Lung (tissue), 12 donors: ENCODE data around the gene C16orf96. TPM values are rescaled to one million over a fixed set of nuclear protein-coding genes. Genes with fewer than 3 reads are reported as not detected.

Experiments
- ATAC-seq: fragments of 200-7000 bp; cut with Tn5 transposase; one replicate; pipeline ENCODE4 v1.9.1; 2020; ENCODE audit warnings: moderate number of reproducible peaks; ENCODE audit not compliant: insufficient read depth, low FRiP score
- DNase-seq, 3 donors: peaks; one replicate each; pipeline ENCODE4 v3.0.0-alpha.2; 2013 to 2017
- H3K27ac ChIP-seq, 2 donors: one replicate each; pipeline ENCODE4 v1.5.1; 2013; ENCODE audit warnings: mild to moderate bottlenecking in 2 of 2, moderate library complexity in 2 of 2, control low read depth in 1 of 2, inconsistent platforms in 1 of 2, low read depth in 1 of 2, low read length in 1 of 2
- H3K27me3 ChIP-seq, 3 donors: one replicate each; pipeline ENCODE4 v1.5.1; 2013; ENCODE audit warnings: low read length in 2 of 3; ENCODE audit not compliant: control insufficient read depth in 3 of 3, insufficient read depth in 3 of 3
- H3K36me3 ChIP-seq, 4 donors: one replicate each; pipeline ENCODE4 v1.5.1; 2013; ENCODE audit warnings: low read length in 4 of 4, mild to moderate bottlenecking in 1 of 4, moderate library complexity in 1 of 4; ENCODE audit not compliant: control insufficient read depth in 4 of 4, insufficient read depth in 4 of 4
- H3K4me1 ChIP-seq, 5 donors: one replicate each; pipeline ENCODE4 v1.5.1; 2013; ENCODE audit warnings: low read length in 5 of 5, mild to moderate bottlenecking in 2 of 5, moderate library complexity in 1 of 5; ENCODE audit not compliant: control insufficient read depth in 5 of 5, insufficient read depth in 5 of 5
- H3K4me3 ChIP-seq: one replicate; pipeline ENCODE4 v1.5.1; 2013; ENCODE audit warnings: mild to moderate bottlenecking, control low read depth, moderate library complexity
- H3K9ac ChIP-seq, 2 donors: one replicate each; pipeline ENCODE4 v1.5.1; 2013; ENCODE audit warnings: low read length in 2 of 2, control low read depth in 1 of 2; ENCODE audit not compliant: insufficient read depth in 1 of 2
- H3K9me3 ChIP-seq, 4 donors: one replicate each; pipeline ENCODE4 v1.5.1; 2013; ENCODE audit warnings: low read length in 3 of 4, mild to moderate bottlenecking in 1 of 4, moderate library complexity in 1 of 4; ENCODE audit not compliant: control insufficient read depth in 4 of 4, insufficient read depth in 3 of 4
- WGBS, 2 donors: extraction: QIAGEN DNeasy Blood & Tissue Kit; methylation state at CpG; one replicate each; pipeline ENCODE4 v1.1.7; 2013; 5-methylcytosine and 5-hydroxymethylcytosine counted together
- polyA plus RNA-seq, 2 donors: library from polyadenylated mRNA; stranded (reverse); fragments of 200-250 nt; gene quantifications; one replicate each; pipeline ENCODE4 v1.2.1, GENCODE V29; 2013
- total RNA-seq, 2 donors: library from RNA; depleted of rRNA in 1 of 2; stranded (reverse); fragments of >200 nt in 1 of 2; gene quantifications; one replicate each; pipeline ENCODE4 v1.2.1, GENCODE V29; 2014 to 2021
- TF ChIP-seq, protein P1 (sequence below): IDR thresholded peaks from 2 replicates; pipeline ENCODE4 v1.5.1; 2012; ENCODE audit warnings: mild to moderate bottlenecking; ENCODE audit errors: control extremely low read depth, extremely low read depth
- donor health status: control.
- donor health status: control.
- donor health status: Bipolar disorder and iron deficiency.
- donor health status: healthy.
- donor health status: DM: yes; HTN: yes; CAD: no.

Gene C16orf96
- total and polyA plus RNA-seq, 4 donors: 0.03 to 0.37 (median 0.16) TPM

DNA sequence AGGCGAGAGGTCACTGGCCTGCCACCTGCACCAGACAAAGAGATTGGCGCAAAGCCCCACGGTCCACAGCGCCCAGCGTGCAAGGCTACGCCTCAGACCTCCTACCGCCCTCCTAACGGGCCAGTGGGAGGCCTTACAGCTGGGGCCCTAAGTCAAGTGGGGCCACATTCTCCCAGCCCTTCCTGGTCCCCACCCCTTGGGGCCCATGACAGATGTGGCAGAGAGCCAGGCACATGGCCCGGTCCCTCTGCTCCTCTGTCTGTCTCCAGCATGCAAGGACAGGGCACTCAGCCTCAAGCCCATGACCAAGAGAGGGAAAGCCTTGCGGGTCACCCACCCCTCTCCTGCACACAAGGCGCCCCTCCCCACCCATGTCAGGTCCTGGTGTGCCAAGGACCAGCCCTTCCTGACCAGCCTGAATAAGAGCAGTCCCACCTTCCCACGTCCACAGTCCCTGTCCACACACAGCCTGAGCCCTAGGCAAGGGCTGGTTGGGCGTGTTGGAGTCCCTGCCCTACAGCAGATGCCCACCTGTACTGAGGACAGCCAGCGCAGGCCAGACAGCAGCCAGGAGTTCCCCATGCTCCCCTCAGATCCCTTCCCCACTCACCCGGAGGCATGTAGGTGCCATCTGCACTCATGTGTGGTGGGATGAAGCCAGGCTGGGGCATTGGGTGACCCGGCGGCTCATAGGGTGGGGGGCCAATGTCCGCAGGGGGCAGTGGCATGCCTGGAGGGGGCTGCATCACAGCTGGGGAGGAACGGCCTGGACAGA lies 42.9 kb upstream of the C16orf96 start:
- WGBS, 2 donors: 82 to 86% methylated on average over 19 of the region's 19 CpGs
- Histone ChIP-seq H3K27ac (no peak overlapping the region), H3K9ac (no peak overlapping the region), H3K4me3 (no peak overlapping the region), H3K36me3 (peaks cover 6 to 52% (median 13%) of the 10 kb centered on the region in 4 donors), H3K27me3 (no peaks in the 10 kb centered on the region), H3K4me1 (peaks cover 0 to 12% (median 0%) of the 10 kb centered on the region in 5 donors), H3K9me3 (no peaks in the 10 kb centered on the region)
- ATAC-seq: no peak
- TF ChIP-seq, protein P1, sequence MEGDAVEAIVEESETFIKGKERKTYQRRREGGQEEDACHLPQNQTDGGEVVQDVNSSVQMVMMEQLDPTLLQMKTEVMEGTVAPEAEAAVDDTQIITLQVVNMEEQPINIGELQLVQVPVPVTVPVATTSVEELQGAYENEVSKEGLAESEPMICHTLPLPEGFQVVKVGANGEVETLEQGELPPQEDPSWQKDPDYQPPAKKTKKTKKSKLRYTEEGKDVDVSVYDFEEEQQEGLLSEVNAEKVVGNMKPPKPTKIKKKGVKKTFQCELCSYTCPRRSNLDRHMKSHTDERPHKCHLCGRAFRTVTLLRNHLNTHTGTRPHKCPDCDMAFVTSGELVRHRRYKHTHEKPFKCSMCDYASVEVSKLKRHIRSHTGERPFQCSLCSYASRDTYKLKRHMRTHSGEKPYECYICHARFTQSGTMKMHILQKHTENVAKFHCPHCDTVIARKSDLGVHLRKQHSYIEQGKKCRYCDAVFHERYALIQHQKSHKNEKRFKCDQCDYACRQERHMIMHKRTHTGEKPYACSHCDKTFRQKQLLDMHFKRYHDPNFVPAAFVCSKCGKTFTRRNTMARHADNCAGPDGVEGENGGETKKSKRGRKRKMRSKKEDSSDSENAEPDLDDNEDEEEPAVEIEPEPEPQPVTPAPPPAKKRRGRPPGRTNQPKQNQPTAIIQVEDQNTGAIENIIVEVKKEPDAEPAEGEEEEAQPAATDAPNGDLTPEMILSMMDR: no peak
- no peak for DNase-seq

DNA sequence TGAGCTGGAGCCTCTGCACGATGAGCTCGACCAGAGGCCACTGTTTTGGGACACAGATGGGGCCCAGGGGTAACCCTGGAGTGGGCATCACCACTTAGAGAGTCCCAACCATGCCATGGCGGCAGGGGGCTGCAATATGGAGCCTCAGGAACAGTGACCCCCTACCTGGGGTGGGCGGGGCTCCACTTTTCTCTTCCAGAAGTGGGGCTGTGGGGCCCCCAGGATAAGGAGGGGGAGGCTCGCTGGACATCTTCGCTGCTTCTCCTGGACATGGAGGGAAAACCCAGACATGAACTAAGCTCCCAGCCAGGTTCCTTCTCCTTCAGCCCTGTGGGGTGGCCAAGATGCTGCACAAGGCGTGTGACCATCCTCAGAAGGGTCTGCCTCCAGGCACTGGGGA lies 42.3 kb upstream of the C16orf96 start:
- 92 to 94% methylated on average over 7 of the region's 7 CpGs for WGBS, 2 donors
- TF ChIP-seq, protein P1: no peak
- no peak for DNase-seq
- Histone ChIP-seq H3K4me1 (peaks cover 0 to 12% (median 0%) of the 10 kb centered on the region in 5 donors), H3K9me3 (no peaks in the 10 kb centered on the region), H3K27me3 (no peaks in the 10 kb centered on the region), H3K4me3 (no peak overlapping the region), H3K9ac (no peak overlapping the region), H3K36me3 (peaks cover 4 to 46% (median 10%) of the 10 kb centered on the region in 4 donors), H3K27ac (peak overlapping the region in 1 of 2 donors; percentile 4)
- no peak for ATAC-seq

DNA sequence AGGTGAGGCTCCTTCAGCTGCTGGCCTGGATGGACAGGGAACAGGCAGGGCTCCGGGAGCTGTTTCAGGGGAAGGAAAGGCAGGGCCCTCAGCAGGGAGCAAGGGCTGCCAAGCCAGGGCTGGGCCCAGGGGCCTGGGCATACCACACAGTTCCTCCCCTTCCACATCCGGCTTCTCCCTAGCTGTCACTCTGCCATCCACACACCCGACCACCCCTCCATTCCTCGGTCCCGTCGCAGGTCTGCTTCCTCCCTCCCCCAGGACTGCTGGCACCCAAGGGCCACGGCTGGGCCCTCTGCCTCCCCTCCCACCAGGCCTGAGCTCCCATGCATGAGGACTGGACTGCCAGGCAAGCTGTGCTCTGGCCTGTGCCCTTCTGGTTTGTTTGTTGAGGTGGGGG lies 41.5 kb upstream of the C16orf96 start:
- Histone ChIP-seq H3K4me3 (no peak overlapping the region), H3K9me3 (no peaks in the 10 kb centered on the region), H3K36me3 (peaks cover 4 to 39% (median 10%) of the 10 kb centered on the region in 4 donors), H3K9ac (no peak overlapping the region), H3K4me1 (peaks cover 0 to 12% (median 0%) of the 10 kb centered on the region in 5 donors), H3K27me3 (no peaks in the 10 kb centered on the region), H3K27ac (peak overlapping the region; percentile 4 to 21)
- WGBS, 2 donors: 17 to 33% methylated on average over 7 of the region's 7 CpGs
- ATAC-seq (no peak), DNase-seq (no peak)
- TF ChIP-seq, protein P1: no peak
